ENCODE measurements around the gene EXOC3L4.

DNA sequence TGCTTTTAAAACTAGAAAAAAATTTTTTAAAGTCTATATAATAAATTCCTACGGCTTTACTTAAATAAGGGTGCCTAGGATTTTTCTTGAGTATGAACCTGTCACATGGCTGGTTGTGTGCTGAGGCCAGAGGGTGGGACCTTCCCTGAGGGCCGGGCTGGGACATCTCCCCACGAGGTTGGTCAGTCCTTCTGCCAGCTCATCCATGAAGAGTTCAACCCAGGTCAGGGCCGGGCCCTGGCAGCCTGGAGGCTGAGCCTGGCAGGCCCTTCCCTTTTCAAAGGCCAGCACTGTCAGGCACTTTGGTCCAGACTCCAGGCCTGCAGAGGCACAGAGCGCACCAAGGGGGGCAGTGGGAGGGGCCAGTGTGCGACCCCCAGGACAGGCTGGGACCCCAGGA, 60.5 kb downstream of the EXOC3L4 start:
- TF ChIP-seq, protein P1, sequence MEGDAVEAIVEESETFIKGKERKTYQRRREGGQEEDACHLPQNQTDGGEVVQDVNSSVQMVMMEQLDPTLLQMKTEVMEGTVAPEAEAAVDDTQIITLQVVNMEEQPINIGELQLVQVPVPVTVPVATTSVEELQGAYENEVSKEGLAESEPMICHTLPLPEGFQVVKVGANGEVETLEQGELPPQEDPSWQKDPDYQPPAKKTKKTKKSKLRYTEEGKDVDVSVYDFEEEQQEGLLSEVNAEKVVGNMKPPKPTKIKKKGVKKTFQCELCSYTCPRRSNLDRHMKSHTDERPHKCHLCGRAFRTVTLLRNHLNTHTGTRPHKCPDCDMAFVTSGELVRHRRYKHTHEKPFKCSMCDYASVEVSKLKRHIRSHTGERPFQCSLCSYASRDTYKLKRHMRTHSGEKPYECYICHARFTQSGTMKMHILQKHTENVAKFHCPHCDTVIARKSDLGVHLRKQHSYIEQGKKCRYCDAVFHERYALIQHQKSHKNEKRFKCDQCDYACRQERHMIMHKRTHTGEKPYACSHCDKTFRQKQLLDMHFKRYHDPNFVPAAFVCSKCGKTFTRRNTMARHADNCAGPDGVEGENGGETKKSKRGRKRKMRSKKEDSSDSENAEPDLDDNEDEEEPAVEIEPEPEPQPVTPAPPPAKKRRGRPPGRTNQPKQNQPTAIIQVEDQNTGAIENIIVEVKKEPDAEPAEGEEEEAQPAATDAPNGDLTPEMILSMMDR (IDR thresholded peaks at IDR 0.05), result no peak
- TF ChIP-seq EZH2phosphoT487 (IDR thresholded peaks at IDR 0.05) (no peak), EZH2 (IDR thresholded peaks at IDR 0.05) (no peak)
